Stimulated activated naive B cell treated with anti-CD40 and anti-IgM and Interleukin-4, amounts not matched to agents 10 μg/mL and 1 μg/mL and 100 μg/mL, for 72 hours (primary cell): ENCODE data around the gene CCDC88A.

Experiments used
- ATAC-seq, 2 donors: fragments of 150-1000 bp; cut with Tn5 transposase; replicated peaks; 2 replicates each; pipeline ENCODE4 v1.10.0; 2021; ENCODE audit warnings: moderate library complexity in 1 of 2
- DNase-seq: peaks from one replicate; pipeline ENCODE4 v3.0.0; 2021
- H3K27ac Mint-ChIP-seq: one replicate; pipeline ENCODE4 v1.8.0; 2022; ENCODE audit warnings: mild to moderate bottlenecking, mixed read lengths
- H3K27me3 Mint-ChIP-seq, 2 donors: one replicate each; pipeline ENCODE4 v1.8.0; 2022; ENCODE audit warnings: mixed read lengths in 2 of 2
- H3K36me3 Mint-ChIP-seq, 2 donors: one replicate each; pipeline ENCODE4 v1.8.0; 2022; ENCODE audit warnings: mixed read lengths in 2 of 2, mild to moderate bottlenecking in 1 of 2
- H3K4me1 Mint-ChIP-seq, 2 donors: one replicate each; pipeline ENCODE4 v1.8.0; 2022; ENCODE audit warnings: mixed read lengths in 2 of 2, mild to moderate bottlenecking in 1 of 2
- H3K4me3 Mint-ChIP-seq, 2 donors: one replicate each; pipeline ENCODE4 v1.8.0; 2022; ENCODE audit warnings: mild to moderate bottlenecking in 2 of 2, mixed read lengths in 2 of 2, moderate library complexity in 1 of 2
- H3K9me3 Mint-ChIP-seq, 2 donors: one replicate each; pipeline ENCODE4 v1.8.0; 2022; ENCODE audit warnings: mixed read lengths in 2 of 2, mild to moderate bottlenecking in 1 of 2

Gene CCDC88A

DNA sequence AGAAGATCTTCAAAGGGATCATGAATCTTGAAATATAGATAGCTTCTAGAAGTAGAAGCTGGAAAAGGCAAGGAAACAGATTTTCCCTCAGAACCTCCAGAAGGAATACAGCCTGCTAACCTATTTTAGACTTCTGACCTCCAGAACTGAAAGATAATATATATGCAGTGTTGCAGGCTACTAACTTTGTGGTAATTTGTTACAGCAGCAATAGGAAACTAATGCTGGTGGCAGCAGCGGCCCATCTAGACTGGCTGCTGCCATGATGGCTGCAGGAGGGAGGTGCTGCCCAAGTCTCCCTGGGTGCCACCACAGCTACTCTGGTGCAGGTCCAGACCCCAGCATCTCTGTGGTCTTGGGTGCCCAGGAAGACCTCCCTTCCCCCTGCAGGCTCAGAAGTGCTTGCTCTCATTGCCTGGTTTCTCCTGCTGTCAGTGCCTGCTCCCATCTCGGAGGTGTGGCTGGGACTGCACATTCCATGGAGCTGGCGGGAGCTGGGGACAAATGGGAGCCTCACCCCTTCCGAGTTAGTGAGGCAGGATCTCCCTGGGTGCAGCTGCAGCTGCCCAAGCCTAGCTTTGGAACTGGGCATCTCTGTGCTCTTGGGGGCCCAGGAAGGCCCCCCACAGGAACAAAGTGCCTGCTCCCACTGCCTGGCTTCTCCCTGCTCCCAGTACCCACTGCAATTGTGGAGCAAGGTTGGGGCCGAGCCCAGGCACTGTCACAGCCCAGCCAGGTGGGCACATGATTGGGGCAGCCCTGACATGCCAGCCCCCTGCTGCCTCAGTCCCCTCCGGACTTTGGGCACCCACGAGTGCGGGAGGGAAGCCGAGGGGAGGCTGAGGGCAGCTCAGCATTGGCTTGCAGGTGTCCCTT lies 18.1 kb upstream of the CCDC88A start:
- Mint-ChIP-seq H3K27ac (no peak overlapping the region), H3K27me3 (peaks cover 0 to 4% of the 10 kb centered on the region in 2 donors), H3K36me3 (no peaks in the 10 kb centered on the region), H3K9me3 (no peaks in the 10 kb centered on the region), H3K4me1 (no peaks in the 10 kb centered on the region), H3K4me3 (no peak overlapping the region)
- no peak for DNase-seq
- ATAC-seq = no peak

DNA sequence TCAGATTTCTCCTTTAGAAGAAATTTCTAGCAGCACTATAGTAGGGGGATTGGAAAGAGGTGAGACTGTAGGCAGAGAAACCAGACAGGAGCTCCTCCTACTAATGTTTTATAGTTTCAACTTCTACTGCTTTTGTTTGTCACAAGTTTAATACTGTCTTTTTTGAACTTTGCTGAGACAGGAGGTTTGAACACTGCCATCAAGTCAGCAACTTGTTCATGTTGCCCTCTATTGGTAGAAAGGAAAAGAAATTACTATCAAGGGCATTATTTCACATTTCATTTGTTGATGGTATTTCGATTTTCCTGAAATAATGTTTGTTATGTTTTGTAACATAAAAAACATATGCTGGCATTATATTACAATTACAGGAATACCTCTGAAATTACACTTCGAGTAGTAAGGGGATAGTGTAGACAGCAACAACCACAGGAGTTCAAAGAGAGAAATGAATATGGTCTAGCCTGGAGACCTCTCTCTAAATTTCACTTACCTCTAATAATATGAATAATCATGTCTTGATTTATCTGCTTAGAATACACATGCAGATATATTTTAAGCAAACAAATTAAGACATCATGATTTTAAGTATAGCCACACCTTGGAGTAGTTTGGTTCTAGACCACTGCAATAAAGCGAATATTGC lies 12.4 kb upstream of the CCDC88A start:
- peak; percentile 56 to 61 for ATAC-seq
- H3K27me3 Mint-ChIP-seq = no peaks in the 10 kb centered on the region
- H3K9me3 Mint-ChIP-seq = no peaks in the 10 kb centered on the region
- H3K27ac Mint-ChIP-seq = no peak overlapping the region
- no peak overlapping the region for H3K4me3 Mint-ChIP-seq
- no peak for DNase-seq
- peaks cover 0 to 2% of the 10 kb centered on the region in 2 donors for H3K4me1 Mint-ChIP-seq
- no peaks in the 10 kb centered on the region for H3K36me3 Mint-ChIP-seq

DNA sequence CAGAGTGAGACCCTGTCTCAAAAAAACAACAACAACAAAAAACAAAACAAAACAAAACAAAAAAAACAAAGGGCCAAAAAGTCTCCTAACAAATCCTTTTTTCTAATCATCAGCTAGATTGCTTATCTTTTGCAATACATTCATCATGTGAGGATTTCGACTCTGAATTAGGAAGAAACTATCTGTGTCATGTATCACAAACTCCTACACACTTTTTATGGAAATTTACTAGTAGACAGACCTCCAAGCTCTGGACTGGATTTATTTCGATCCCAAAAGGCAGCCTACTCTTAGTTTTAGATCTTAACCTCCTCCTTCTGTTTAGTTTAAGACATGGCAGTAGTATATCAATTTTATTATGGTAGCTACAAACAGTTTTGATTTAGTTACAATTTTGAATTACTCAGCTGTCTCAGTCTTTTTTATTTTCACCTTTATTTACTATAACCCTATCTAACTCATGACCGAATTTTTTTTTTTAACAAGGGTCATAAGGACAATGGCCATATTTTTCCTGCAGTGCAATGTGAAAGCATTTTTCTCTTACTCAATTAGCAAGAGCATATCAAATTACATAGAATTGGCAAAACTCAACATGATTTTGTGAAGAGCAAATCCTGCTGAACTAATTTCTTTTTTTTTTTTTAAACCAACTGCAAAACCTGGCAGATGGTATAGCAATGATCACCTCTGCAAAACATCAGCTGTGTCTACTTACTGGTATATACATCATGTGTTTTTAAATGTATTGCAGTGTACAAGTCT lies 10.7 kb upstream of the CCDC88A start:
- H3K4me1 Mint-ChIP-seq = peaks cover 0 to 2% of the 10 kb centered on the region in 2 donors
- H3K27me3 Mint-ChIP-seq = no peaks in the 10 kb centered on the region
- H3K9me3 Mint-ChIP-seq = no peaks in the 10 kb centered on the region
- H3K4me3 Mint-ChIP-seq = no peak overlapping the region
- no peak overlapping the region for H3K27ac Mint-ChIP-seq
- DNase-seq = no peak
- no peaks in the 10 kb centered on the region for H3K36me3 Mint-ChIP-seq
- no peak for ATAC-seq

DNA sequence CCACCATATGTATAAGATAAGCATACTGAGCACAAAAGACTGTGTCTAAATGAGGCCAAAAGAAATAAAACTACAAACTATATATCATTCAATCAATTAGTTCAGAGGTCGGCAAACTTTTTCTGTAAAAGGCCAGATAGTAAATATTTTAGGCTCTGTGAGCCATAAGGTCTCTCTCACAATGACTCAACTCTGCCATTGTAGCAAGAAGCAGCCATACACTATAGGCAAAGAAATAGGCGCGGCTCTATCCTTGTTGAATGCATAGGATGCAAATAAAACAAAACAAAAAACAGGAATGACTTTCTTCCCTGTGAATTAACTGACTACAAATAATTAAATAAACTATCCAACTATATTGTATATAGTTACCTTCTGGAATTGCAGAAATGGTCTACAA lies 8.6 kb upstream of the CCDC88A start:
- DNase-seq (no peak), ATAC-seq (no peak)
- H3K36me3 Mint-ChIP-seq = no peaks in the 10 kb centered on the region
- H3K9me3 Mint-ChIP-seq = no peaks in the 10 kb centered on the region
- H3K27me3 Mint-ChIP-seq = peaks cover 0 to 4% of the 10 kb centered on the region in 2 donors
- no peak overlapping the region for H3K4me3 Mint-ChIP-seq
- peaks cover 0 to 2% of the 10 kb centered on the region in 2 donors for H3K4me1 Mint-ChIP-seq
- no peak overlapping the region for H3K27ac Mint-ChIP-seq

DNA sequence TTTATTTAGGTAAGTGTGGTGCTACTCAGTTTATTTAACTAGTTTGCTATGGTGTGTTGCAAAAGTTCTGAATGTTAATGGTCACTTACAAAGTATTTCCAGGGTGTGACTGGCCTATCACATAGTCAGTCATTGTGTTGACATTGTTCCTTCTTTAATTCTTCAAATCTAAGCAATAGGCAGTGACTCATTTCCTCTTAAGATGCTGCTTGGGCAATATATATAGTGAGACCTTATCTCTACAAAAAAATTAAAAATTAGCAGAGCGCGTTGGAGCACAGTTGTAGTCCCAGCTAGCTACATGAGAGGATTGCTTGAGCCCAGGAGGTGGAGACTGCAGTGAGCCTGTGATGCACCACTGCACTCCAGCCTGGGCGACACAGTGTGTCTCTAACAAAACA lies 5.8 kb upstream of the CCDC88A start:
- Mint-ChIP-seq H3K4me1 (peaks cover 3 to 6% of the 10 kb centered on the region in 2 donors), H3K36me3 (no peaks in the 10 kb centered on the region), H3K9me3 (no peaks in the 10 kb centered on the region), H3K27me3 (peaks cover 0 to 4% of the 10 kb centered on the region in 2 donors), H3K27ac (no peak overlapping the region), H3K4me3 (no peak overlapping the region)
- ATAC-seq = no peak
- no peak for DNase-seq

DNA sequence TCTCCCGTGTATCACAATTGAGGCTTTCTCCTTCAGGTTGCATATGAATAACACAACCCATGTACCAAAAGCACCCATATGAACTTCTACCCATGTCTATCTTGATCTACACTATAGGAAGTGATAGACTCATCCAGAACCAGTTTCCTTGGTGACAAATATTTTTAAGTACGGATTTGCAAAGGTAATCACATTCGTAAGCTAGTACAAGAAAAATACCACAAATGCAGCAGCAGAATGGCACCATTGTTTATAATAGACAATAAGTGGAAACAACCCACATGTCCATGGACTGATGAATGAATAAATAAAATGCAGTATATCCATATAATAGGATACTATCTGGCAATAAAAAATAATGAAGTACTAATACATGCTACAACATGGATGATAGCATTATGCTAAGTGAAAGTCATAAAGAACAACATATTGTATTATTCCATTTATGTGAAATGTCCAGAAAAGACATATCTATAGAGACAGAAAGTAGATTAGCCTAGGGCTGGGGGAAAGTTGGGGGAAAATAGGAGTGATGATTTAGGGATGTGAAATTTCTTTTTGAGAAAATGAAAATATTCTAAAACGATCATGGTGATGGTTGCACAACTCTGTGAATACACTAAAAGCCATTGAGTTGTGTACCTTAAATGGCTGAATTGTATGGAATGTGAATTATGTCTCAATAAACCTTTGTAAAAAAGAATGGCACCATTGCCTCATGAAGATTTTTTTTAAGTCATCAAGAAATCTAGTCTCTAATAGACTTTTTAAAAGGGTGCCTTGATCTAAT lies 3.4 kb upstream of the CCDC88A start:
- no peak for ATAC-seq
- Mint-ChIP-seq H3K36me3 (no peaks in the 10 kb centered on the region), H3K4me1 (peaks cover 11 to 21% of the 10 kb centered on the region in 2 donors), H3K9me3 (no peaks in the 10 kb centered on the region), H3K4me3 (no peak overlapping the region), H3K27ac (no peak overlapping the region), H3K27me3 (peaks cover 0 to 4% of the 10 kb centered on the region in 2 donors)
- DNase-seq = no peak

DNA sequence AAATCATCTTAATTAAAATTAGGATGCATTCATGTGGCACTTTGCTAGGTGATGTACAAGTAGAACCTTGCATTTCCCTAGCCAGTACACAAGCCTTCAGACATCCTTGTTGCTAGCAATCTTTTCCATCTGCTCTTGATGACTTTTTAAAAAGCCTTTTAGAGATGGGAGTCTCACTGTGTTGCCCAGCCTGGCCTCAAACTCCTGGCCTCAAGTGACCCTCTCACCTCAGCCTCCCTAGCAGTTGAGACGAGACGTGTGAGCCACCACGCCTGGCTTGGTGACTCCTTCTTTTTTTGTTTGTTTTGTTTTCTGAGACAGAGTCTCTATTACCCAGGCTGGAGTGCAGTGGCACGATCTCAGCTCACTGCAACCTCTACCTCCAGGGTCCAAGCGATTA lies 1.7 kb upstream of the CCDC88A start:
- no peak overlapping the region for H3K27ac Mint-ChIP-seq
- H3K4me3 Mint-ChIP-seq = peak overlapping the region; percentile 37 to 61
- peaks cover 0 to 4% of the 10 kb centered on the region in 2 donors for H3K27me3 Mint-ChIP-seq
- DNase-seq (no peak), ATAC-seq (no peak)
- peaks cover 13 to 30% of the 10 kb centered on the region in 2 donors for H3K4me1 Mint-ChIP-seq
- no peaks in the 10 kb centered on the region for H3K36me3 Mint-ChIP-seq
- H3K9me3 Mint-ChIP-seq = no peaks in the 10 kb centered on the region

DNA sequence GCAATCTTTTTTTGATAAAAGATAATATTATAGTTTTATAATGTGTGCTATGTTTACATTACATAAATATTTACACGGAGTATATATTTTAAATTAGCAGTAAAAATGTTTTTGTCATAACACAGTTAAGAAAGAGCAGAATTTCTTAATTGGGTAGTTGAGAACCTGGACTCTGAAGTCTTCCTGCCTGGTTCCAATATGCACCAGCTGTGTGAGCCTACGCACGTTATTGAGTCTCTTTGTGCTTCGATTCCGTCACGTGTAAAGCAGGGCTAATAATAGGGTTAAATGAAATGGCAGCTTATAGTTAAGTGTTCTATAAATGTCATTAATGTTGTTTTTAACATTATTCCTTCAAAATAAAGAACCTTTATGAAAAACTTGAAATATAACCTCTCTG lies 1.2 kb upstream of the CCDC88A start:
- DNase-seq (no peak), ATAC-seq (no peak)
- Mint-ChIP-seq H3K36me3 (no peaks in the 10 kb centered on the region), H3K27ac (no peak overlapping the region), H3K9me3 (no peaks in the 10 kb centered on the region), H3K4me1 (peaks cover 15 to 35% of the 10 kb centered on the region in 2 donors), H3K27me3 (peaks cover 0 to 4% of the 10 kb centered on the region in 2 donors), H3K4me3 (no peak overlapping the region)

DNA sequence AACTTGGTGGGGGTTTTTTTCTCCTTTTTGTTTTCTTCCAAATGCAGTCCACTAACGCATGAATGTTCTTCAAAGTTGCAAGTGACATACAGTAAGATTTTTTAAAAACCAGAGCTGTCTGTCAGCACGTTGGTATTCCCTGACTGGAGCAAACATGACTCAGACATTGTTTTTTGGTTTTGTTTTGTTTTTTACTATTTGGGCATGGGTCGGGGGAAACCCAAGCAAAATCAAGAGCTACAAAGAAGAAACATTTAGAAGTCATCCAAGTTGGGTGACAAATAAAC lies 726 bp upstream of the CCDC88A start:
- Mint-ChIP-seq H3K9me3 (no peaks in the 10 kb centered on the region), H3K36me3 (no peaks in the 10 kb centered on the region), H3K27ac (peak overlapping the region; percentile 84), H3K4me1 (peaks cover 15 to 39% of the 10 kb centered on the region in 2 donors), H3K27me3 (peaks cover 0 to 4% of the 10 kb centered on the region in 2 donors), H3K4me3 (peak overlapping the region; percentile 95)
- no peak for DNase-seq
- ATAC-seq = no peak

DNA sequence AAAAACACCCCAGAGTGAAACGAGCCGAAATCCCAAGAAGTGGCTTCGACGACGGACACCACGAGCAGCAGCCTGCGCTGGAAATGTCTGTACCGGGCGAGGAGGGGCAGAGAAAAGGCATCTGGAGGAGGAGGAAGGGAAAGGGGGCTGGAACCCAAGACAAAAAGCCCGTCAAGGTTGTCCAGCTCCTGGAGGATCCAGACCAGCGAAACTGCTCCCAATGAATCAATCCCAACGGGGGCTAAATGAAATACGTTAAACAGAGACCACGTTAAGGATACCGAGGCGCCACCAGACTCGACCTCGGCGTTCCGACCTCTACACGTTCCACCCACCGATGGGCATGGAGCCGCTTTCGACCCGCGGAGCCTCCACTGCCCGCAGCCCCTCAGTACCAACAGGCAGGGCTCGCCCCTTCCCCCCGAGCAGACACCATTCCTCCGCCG lies 400 bp downstream of the CCDC88A start:
- H3K36me3 Mint-ChIP-seq = no peaks in the 10 kb centered on the region
- peaks cover 0 to 4% of the 10 kb centered on the region in 2 donors for H3K27me3 Mint-ChIP-seq
- ATAC-seq = peak; percentile 51 to 57
- peak overlapping the region; percentile 95 for H3K4me3 Mint-ChIP-seq
- H3K27ac Mint-ChIP-seq = peak overlapping the region; percentile 90
- DNase-seq = peak; percentile 10
- peaks cover 17 to 44% of the 10 kb centered on the region in 2 donors for H3K4me1 Mint-ChIP-seq
- H3K9me3 Mint-ChIP-seq = no peaks in the 10 kb centered on the region

DNA sequence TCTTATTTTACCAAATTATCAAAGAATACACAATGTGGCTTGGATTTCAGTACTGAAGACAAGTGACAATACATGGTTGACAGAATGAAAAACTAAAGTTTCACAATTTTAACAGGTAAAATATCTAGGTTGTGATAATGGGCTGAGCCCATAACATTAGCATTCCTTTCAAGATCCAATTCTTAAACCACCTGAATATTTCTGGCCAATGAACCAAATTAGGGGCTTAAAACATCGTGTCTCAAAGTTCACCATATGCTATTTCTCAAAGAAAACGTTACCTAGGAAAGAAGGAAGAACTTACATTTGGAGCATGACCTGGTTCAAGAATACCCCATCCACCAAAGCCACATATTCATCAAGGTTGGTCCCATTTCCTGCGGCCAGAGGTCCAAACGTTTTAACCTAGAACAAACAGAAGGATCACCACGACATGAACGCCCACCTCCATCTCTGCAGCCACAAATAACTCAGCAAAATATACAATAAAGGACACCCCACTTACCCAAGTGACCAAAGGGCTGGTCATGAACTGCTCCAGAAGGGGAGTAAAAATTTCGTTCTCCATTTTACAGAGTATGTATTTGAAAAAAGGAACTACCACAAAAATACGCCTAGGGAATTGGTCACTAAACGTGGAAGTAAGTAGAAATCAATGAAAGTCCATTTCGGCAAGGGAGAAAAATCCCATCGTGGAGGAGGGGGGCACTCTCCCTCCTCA lies 984 bp downstream of the CCDC88A start:
- DNase-seq = no peak

DNA sequence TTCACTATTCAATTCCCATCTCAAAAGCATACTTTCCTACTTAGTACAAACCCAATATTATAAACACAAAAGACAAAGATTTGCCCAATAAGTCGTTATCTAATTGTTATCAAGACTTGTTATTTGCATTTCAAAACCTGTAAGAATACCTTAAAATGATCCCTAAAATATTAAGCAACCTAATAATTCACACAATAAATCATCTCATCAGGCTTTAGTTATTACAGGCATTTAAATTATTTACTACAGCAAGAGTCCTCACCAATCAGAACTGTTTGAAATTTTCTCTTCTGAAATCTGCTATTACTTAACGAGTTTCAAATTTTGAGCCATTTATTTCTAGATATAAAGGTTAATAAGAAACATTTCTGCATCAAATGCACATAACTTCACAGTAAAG lies 1.6 kb downstream of the CCDC88A start:
- H3K9me3 Mint-ChIP-seq = no peaks in the 10 kb centered on the region
- H3K27ac Mint-ChIP-seq = no peak overlapping the region
- H3K4me1 Mint-ChIP-seq = peaks cover 17 to 44% of the 10 kb centered on the region in 2 donors
- H3K4me3 Mint-ChIP-seq = peak overlapping the region; percentile 95
- ATAC-seq (no peak), DNase-seq (no peak)
- H3K27me3 Mint-ChIP-seq = no peaks in the 10 kb centered on the region
- no peaks in the 10 kb centered on the region for H3K36me3 Mint-ChIP-seq

More for the DNA sequence above, 984 bp downstream of the CCDC88A start:
- H3K9me3 Mint-ChIP-seq = no peaks in the 10 kb centered on the region
- ATAC-seq = peak; percentile 7 to 14
- peaks cover 17 to 44% of the 10 kb centered on the region in 2 donors for H3K4me1 Mint-ChIP-seq
- peak overlapping the region; percentile 90 for H3K27ac Mint-ChIP-seq
- peak overlapping the region; percentile 95 for H3K4me3 Mint-ChIP-seq
- no peaks in the 10 kb centered on the region for H3K27me3 Mint-ChIP-seq
- no peaks in the 10 kb centered on the region for H3K36me3 Mint-ChIP-seq

DNA sequence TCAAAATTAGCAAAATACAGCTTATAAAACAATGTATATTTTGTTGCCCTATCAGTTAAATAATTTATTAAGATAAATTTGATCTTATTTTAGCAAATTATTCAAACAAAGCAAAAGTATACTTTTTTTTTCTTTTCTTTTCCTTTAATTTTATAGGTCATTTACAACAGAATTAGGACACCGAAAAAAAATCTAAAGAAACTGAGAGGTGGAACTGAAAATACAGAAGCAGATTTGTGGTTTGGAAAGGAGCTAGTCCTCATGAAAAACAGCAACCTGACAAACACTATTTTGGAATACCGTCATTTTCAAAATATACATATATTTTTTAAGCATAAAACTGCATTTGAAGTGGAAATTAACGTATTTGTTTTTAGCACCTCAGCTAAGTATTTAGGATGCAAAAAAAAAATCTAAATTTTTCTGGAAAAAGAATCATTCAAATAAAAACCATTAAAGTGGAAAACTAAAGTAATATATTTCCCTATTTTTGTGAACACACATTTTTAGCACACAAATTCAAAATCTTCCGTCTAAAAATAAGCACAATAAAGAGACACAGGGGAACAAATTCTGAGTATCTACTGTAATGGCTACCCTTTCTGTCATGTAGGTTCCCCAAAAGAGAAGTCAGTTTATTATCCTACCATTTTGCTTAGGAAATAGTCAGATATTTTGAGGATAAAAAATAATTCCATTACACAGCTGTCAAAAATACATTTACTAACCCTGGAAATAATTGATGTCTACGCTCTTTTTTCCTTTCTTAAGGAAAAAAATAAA lies 2.7 kb downstream of the CCDC88A start:
- Mint-ChIP-seq H3K27ac (no peak overlapping the region), H3K36me3 (no peaks in the 10 kb centered on the region), H3K27me3 (no peaks in the 10 kb centered on the region), H3K9me3 (no peaks in the 10 kb centered on the region), H3K4me3 (no peak overlapping the region), H3K4me1 (peaks cover 17 to 44% of the 10 kb centered on the region in 2 donors)
- ATAC-seq (no peak), DNase-seq (no peak)
